ENCODE measurements around the gene ZFP30. TPM values are rescaled to one million over a fixed set of nuclear protein-coding genes. Genes with fewer than 3 reads are reported as not detected.

ZFP30 gene
- total and polyA plus RNA-seq, 10 of the 15 experiments (the other 5 are each of a cell fraction or from before 2014, with no cell fraction given): 1.4 to 12.8 (median 5.7) TPM

DNA sequence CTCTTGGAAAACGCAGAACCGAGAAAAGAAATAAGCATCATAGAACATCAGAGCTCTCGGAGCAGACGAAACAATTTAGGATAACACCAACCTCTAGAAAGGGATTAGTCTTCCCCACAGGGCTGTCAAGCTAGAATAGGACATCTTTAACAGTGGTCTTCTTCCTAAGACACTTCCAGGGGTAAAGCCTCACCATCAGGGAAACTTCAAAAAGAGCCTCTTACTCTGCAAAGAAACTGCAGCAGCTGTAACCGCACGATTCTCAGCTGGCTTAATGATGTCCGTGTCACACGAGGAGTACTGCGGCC, 61.3 kb downstream of the ZFP30 start:
- H3K4me1 ChIP-seq (ENCODE audit: control insufficient read depth, insufficient read depth, low read length): 0 out of 2 replicates have a peak, but pooled peaks cover 3% of the 10 kb centered on the region
- intact Hi-C loops (cut with micrococcal nuclease; ENCODE audit: unreplicated experiment): loop anchor here (5.0 kb wide), 1 partner anchor 127 kb away; the partner anchor contains the start of genes ZNF569 and ZNF570
- TF ChIP-seq RUNX3 (IDR thresholded peaks at IDR 0.05; ENCODE audit: low read length) (peak; percentile 43; the same call in 1 of the 2 replicates), CBX5 (IDR thresholded peaks at IDR 0.05; ENCODE audit: low read depth) (0 out of 2 replicates have a peak, but pooled peaks have one; percentile 41), TBL1XR1 (IDR thresholded peaks at IDR 0.05; ENCODE audit: low read depth, low read length) (no peak), BHLHE40 (IDR thresholded peaks at IDR 0.05; ENCODE audit: borderline replicate concordance in 1 of 2, low read depth in 2 of 2, low read length in 1 of 2) (peak in 1 of 2 experiments; percentile 39; a peak in 1 of 4 replicates)
- TF ChIP-seq, protein P1, sequence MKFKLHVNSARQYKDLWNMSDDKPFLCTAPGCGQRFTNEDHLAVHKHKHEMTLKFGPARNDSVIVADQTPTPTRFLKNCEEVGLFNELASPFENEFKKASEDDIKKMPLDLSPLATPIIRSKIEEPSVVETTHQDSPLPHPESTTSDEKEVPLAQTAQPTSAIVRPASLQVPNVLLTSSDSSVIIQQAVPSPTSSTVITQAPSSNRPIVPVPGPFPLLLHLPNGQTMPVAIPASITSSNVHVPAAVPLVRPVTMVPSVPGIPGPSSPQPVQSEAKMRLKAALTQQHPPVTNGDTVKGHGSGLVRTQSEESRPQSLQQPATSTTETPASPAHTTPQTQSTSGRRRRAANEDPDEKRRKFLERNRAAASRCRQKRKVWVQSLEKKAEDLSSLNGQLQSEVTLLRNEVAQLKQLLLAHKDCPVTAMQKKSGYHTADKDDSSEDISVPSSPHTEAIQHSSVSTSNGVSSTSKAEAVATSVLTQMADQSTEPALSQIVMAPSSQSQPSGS (IDR thresholded peaks at IDR 0.05; ENCODE audit: low read length): no peak
- TF ChIP-seq, protein P2, sequence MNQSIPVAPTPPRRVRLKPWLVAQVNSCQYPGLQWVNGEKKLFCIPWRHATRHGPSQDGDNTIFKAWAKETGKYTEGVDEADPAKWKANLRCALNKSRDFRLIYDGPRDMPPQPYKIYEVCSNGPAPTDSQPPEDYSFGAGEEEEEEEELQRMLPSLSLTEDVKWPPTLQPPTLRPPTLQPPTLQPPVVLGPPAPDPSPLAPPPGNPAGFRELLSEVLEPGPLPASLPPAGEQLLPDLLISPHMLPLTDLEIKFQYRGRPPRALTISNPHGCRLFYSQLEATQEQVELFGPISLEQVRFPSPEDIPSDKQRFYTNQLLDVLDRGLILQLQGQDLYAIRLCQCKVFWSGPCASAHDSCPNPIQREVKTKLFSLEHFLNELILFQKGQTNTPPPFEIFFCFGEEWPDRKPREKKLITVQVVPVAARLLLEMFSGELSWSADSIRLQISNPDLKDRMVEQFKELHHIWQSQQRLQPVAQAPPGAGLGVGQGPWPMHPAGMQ (IDR thresholded peaks at IDR 0.05; ENCODE audit: borderline replicate concordance): no peak
- TF ChIP-seq, protein P3, sequence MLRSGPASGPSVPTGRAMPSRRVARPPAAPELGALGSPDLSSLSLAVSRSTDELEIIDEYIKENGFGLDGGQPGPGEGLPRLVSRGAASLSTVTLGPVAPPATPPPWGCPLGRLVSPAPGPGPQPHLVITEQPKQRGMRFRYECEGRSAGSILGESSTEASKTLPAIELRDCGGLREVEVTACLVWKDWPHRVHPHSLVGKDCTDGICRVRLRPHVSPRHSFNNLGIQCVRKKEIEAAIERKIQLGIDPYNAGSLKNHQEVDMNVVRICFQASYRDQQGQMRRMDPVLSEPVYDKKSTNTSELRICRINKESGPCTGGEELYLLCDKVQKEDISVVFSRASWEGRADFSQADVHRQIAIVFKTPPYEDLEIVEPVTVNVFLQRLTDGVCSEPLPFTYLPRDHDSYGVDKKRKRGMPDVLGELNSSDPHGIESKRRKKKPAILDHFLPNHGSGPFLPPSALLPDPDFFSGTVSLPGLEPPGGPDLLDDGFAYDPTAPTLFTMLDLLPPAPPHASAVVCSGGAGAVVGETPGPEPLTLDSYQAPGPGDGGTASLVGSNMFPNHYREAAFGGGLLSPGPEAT (IDR thresholded peaks at IDR 0.05; ENCODE audit: low read depth): no peak
- no peaks in the 10 kb centered on the region for H4K20me1 ChIP-seq (ENCODE audit: control insufficient read depth, insufficient read depth)
- ATAC-seq (no peak), DNase-seq (ENCODE audit: low read depth, low spot score) (no peak), FAIRE-seq (no peak)
- peak overlapping the region; percentile 99 for H2AFZ ChIP-seq (ENCODE audit: control insufficient read depth, low read depth, low read length)
- in situ Hi-C loops (cut with MboI): loop anchor here (10.0 kb wide), 1 partner anchor 1459 kb away; no protein-coding TSS in a partner anchor
- 4% methylated on average over 9 of the region's 9 CpGs for WGBS (ENCODE audit: insufficient coverage, insufficient replicate concordance, low lambda C conversion rate, missing lambda C conversion rate)
- peak overlapping the region; percentile 72 for H3K4me3 ChIP-seq
- no peaks in the 10 kb centered on the region; the same call in 1 of the 3 replicates for H3K9me3 ChIP-seq (replicated peaks; ENCODE audit: control insufficient read depth, insufficient read depth, low read length)
- no peaks in the 10 kb centered on the region for H3K79me2 ChIP-seq (ENCODE audit: control insufficient read depth, insufficient read depth, low read length)
- ChIA-PET CTCF (interaction anchor here (1.4 kb wide), 2 partner anchors 11 to 260 kb away, joined by 3 read pairs; a partner anchor contains a TSS), RAD21 (ENCODE audit: unreplicated experiment) (interaction anchor here (1.0 to 1.3 kb wide), 3 partner anchors 18 to 260 kb away, joined by 3 to 5 read pairs (median 4); a partner anchor contains a TSS), SMC1A (ENCODE audit: uncharacterized antibody, unreplicated experiment) (interaction anchor here (0.6 to 1.1 kb wide), 4 partner anchors 11 to 223 kb away, joined by 3 read pairs; partner anchors contain the start of gene ZNF527), POLR2A (no interaction called here)
- peak overlapping the region; percentile 70 for H3K27ac ChIP-seq (ENCODE audit: control insufficient read depth, insufficient read depth)
- peak overlapping the region; percentile 79 for H3K4me2 ChIP-seq (ENCODE audit: control insufficient read depth, insufficient read depth)
- peak overlapping the region; percentile 70 for H3K9ac ChIP-seq (ENCODE audit: control insufficient read depth, insufficient read depth, low read length)
- H3K27me3 ChIP-seq (replicated peaks in 1 of 2; ENCODE audit: control insufficient read depth in 2 of 2, insufficient read depth in 2 of 2, low read length in 1 of 2): no peaks in the 10 kb centered on the region
- BruUV-seq (replicated peaks): TSS peak; percentile 73
- no peaks in the 10 kb centered on the region for H3K36me3 ChIP-seq (ENCODE audit: control insufficient read depth in 2 of 2, insufficient read depth in 2 of 2, low read length in 1 of 2)

Measured in GM12878 (cell line).